Jurkat, Clone E6-1 (cell line): ENCODE results near the gene CIAO3.

Source experiments
- DNase-seq: peaks from one replicate; pipeline ENCODE4 v3.0.0-alpha.2; 2011; ENCODE audit warnings: low read depth, low spot score
- H3K4me3 ChIP-seq: 2 replicates; pipeline ENCODE4 v1.5.1; 2011; ENCODE audit warnings: mild to moderate bottlenecking, low read length, control low read depth, moderate library complexity

The CIAO3 gene

GRCh38 chr16:685967-686366 lies 54.8 kb downstream of the CIAO3 start:
- no peak overlapping the region for H3K4me3 ChIP-seq
- no peak for DNase-seq

- H3K4me3 ChIP-seq: no peak overlapping the region
- DNase-seq: no peak
Measured at GRCh38 chr16:684961-685696, 55.7 kb downstream of the CIAO3 start.

GRCh38 chr16:684071-684794 lies 56.6 kb downstream of the CIAO3 start, which contains the start of gene JMJD8:
JMJD8 (minus strand) TSS chr16:684334; CDS start chr16:684319, 15 bp downstream.
- H3K4me3 ChIP-seq: peak within 1 kb of the TSS; percentile 57
- peak; percentile 90 for DNase-seq

GRCh38 chr16:683396-684070 lies 57.3 kb downstream of the CIAO3 start:
- no peak for DNase-seq

GRCh38 chr16:682493-683395 lies 58.1 kb downstream of the CIAO3 start:
- no peak for DNase-seq
- peak overlapping the region; percentile 57 for H3K4me3 ChIP-seq

More at GRCh38 chr16:683396-684070, 57.3 kb downstream of the CIAO3 start:
- peak overlapping the region; percentile 57 for H3K4me3 ChIP-seq

- DNase-seq: no peak
- no peak overlapping the region for H3K4me3 ChIP-seq
Measured at GRCh38 chr16:681746-682427, 58.9 kb downstream of the CIAO3 start.

GRCh38 chr16:680967-681745 lies 59.6 kb downstream of the CIAO3 start:
- no peak for DNase-seq
- peak overlapping the region; percentile 59 for H3K4me3 ChIP-seq

GRCh38 chr16:680625-680945 lies 60.2 kb downstream of the CIAO3 start:
- DNase-seq: no peak
- H3K4me3 ChIP-seq: peak overlapping the region; percentile 59

- H3K4me3 ChIP-seq: peak within 1 kb of the TSS; percentile 59
- peak; percentile 60 for DNase-seq
Measured at GRCh38 chr16:679814-680624, 60.8 kb downstream of the CIAO3 start, which contains the start of gene STUB1. STUB1 (plus strand) TSS chr16:680410; CDS start chr16:680526, 116 bp downstream.
